ENCODE results near the gene SPCS2.

The SPCS2 gene

DNA sequence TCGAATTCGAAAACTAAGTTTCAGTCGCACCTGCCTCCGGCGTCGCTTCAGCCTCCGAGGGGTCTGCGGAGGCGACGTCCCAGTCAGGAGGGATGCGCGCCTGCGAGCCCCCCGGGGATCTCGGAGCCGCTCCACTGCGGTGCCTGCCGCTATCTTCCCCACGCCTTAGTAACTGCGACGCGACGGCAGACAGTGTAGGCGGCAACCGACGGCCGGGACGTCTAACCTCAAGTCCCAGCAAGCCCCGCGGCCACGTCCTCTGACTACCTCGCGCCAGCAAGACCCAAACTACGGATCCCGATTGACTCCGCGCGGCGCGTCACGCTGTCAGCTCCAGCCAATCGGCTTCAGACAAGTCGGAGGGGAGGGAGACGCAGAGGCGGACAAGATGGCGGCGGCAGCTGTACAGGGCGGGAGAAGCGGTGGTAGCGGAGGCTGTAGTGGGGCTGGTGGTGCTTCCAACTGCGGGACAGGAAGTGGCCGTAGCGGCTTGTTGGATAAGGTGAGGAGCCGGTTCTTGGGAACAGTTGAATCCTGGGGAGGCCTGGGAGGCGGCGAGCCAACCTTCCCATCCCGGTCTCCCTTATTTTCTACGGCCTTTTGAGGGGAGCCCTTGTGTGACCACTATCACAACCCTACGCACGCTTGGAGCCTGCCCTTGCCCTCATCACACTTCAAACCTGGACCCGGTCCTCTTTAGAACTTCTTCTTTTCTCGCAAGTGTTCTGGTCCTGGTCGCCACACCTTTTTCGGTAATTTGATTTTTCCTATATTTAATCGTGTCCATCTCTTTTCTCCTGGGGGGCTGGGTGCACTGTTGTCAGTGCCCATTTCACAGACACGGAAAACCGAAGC lies at the start of gene SPCS2, which contains the start of gene XRRA1:
Gene SPCS2, plus strand, starts transcription at position 369 of the 855 bp plus-strand sequence. Its CDS starts 20 bp downstream, at position 389.
Gene XRRA1, minus strand, starts transcription at position 194 of the 855 bp plus-strand sequence. CDS start 8,213 bp downstream, outside the sequence.
- peak; percentile 98 for DNase-seq

DNA sequence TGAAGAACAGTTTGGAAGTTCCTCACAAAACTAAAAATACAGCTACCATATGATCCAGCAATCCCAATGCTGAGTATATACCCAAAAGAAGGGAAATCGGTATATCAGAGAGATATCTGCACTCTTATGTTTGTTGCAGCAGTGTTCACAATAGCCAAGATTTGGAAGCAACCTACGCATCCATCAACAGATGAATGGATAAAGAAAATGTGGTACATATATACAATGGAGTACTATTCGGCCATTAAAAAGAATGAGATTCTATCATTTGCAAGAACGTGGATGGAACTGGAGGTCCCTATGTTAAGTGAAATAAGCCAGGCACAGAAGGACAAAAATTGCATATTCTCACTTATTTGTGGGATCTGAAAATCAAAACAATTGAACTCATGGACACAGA lies 46.7 kb upstream of the SPCS2 start:
- DNase-seq = no peak

DNA sequence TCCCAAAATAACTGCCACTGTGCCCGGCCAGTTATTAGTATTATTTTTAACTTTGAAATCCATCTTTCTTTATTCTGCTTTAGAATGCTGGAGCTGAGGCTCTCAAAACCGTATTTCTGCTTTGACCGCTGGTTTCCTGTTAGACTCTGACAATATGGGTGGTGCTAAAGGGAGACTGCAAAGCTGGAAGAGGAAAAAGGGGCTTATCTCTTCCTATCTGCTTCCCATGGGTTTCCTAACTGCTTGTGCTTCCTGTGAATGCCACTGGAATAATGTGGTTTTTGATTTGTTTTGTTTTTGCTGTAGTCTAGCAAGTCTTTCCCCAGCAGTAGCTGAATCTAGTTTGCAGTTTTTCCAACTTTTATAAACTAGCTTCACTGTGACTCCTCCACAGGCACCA lies 43.7 kb upstream of the SPCS2 start:
- DNase-seq = no peak

DNA sequence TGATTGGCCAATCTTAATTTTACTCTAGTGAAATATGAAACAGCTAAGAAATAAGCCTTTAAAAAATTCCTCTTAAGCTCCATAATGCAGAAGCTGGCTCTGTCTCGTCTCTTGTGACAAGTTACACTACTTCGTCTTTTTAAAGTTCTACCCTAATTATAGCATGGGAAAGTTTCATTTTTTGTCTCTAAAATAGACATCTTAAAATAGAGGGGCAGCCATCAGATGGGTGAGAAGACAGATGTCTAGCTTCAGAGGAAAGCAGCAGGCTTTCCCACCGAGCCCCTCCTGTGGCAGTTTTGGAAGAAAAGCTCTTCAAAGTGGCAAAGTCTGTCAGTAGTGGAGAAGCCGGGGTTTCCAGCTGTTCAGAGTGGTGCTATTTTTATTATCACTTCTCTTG lies 39.7 kb upstream of the SPCS2 start:
- no peak for DNase-seq

GRCh38 chr11:74909812-74910211 lies 39.3 kb upstream of the SPCS2 start:
- DNase-seq = no peak

DNA sequence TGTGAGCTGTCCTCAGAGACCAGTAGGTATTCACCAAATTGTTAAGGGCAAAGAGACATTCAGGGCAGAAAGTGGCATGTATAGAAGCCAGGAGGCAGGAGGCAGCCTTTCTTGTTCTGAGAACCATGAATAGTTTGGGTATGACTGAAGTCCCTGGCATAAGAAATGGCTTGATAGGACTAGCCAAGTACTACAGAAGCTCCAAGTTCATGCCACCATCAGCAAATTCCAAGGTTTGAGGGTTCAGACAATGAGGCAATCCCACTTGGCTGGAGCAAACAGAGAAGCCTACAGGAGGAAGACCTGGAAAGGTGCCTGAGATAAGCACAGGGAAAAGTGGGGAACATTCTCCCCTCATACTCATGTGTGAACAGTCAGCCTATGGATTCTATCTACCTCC lies 25.9 kb upstream of the SPCS2 start:
- DNase-seq = no peak

GRCh38 chr11:74925281-74925680 lies 23.8 kb upstream of the SPCS2 start:
- DNase-seq = no peak

DNA sequence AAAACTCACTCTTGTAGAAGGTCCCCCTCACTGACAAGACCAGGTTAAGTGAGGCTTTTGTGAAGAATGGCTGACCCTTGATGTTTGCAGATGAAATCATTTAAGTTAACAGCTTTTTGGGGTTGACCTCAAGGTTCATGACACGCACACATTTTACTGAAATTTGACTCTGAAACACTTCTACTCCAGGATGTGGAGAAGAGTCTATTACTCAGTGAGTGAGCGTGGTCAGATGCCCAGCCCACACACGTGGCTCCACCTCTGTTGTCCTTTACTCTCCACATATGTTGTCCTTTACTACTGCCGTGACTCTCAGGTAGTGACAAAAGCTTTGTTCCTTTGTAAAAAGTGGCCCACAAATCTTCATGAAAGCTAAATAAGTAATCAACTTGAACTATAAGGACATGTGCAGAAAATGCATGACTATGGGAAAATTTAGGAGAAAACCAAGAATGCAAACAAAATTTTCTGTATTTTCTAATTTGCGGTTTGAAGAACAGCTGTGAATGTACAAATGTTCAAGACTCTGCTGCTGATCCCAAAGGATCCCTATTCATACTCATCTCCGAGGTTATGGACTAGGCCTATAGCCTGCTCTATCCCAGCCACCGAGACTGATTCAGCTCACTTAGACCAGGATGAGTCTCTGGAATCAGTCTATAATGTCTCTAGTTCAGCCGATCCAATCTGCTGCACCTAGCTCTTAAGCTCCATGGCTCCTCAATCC lies 22.6 kb upstream of the SPCS2 start:
- no peak for DNase-seq

GRCh38 chr11:74927496-74927895 lies 21.6 kb upstream of the SPCS2 start:
- no peak for DNase-seq

GRCh38 chr11:74929431-74930363 lies 19.4 kb upstream of the SPCS2 start:
- peak; percentile 79 for DNase-seq

DNA sequence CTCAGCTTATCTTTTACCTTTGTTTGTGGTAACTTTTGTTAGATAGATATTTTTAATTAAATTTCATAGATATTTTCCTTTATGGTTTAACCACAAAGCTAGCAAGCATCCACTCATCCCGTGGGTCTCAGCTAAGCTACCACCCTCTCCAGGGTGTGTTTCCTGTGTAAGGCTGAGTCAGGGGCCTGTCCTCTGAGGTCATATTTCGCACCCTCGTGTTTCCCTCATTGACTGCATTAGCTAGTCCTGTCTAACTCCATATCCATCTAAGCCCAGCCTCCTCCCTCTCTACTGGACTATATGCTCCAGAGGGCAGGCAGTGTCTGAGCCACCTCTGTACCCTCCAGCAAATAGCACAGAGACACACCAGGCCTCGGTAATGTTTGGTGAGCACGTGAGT lies 16.9 kb upstream of the SPCS2 start:
- no peak for DNase-seq

DNA sequence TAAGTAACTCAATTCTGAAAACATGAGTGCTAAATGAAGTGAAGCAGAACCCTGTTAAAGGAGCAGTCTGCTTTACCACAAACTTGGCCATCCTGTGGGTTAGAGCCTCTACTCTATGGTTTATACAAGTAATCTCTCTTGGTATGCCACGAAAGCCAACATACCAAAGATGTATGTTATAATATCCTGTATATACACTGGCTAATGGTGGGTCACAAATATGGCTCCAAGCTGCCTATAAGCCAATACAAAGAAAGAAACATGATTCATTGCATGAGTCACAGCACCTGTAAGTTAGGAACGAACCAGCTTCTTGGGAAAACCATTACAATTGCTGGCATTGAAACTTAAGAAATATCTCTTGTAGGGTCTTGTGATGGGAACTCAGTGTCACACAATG lies 16.3 kb upstream of the SPCS2 start:
- DNase-seq = no peak

DNA sequence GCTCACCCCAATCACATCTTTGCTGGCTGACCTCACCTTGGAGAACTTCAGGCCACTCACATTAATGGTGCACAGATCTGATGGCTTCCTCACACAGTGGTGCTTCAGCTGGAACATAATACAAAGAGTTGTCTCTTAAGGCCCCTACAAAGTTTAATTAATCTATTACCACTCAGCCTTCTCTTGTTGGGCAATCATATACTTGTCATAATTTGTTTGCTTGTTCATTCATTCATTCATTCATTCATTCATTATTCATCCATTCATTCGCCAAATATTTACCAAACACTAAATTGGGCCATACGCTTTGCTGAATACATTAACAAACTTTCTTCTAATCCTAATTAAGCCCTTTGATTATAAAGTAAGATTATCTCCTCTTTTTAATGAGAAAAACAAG lies 15.3 kb upstream of the SPCS2 start:
- DNase-seq = no peak

DNA sequence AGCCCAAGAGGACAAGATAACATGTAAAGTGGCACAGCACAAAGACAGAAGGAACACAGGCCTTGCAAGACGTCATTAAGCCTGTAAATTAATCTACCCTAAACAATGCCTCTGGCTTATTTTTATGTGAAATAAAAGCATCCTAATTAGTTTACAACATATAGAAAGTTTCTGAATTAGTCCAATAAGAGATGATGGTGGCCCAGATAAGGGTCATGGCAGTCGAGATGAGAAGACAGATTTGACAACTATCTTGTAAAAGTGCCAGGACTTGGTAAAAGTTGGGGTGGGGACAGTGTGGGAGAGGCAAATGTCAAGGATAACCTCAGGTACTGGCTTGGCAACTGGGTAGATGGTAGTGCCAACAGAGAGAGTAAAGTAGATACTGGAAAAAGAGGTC lies 13.8 kb upstream of the SPCS2 start:
- DNase-seq = no peak

GRCh38 chr11:74936087-74936486 lies 13.0 kb upstream of the SPCS2 start:
- DNase-seq = no peak

DNA sequence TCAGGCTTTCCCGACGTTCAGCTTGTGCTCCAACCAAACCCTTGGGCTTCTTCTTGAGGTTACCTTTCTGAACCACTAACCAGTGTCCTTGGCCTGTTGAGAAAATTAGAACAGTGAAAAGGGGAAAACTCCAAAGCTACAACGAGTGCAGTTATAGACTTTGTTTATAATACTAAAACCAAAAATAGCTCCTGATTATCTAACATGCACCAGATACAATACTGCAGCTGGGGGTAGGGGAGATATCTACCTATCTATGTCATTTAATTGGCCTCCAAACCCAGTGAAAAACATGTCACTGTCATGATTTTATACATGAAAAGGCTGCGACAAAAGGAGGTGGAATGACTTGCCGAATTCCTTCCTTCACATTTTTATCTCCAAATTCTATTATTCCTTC lies 12.1 kb upstream of the SPCS2 start:
- no peak for DNase-seq

DNA sequence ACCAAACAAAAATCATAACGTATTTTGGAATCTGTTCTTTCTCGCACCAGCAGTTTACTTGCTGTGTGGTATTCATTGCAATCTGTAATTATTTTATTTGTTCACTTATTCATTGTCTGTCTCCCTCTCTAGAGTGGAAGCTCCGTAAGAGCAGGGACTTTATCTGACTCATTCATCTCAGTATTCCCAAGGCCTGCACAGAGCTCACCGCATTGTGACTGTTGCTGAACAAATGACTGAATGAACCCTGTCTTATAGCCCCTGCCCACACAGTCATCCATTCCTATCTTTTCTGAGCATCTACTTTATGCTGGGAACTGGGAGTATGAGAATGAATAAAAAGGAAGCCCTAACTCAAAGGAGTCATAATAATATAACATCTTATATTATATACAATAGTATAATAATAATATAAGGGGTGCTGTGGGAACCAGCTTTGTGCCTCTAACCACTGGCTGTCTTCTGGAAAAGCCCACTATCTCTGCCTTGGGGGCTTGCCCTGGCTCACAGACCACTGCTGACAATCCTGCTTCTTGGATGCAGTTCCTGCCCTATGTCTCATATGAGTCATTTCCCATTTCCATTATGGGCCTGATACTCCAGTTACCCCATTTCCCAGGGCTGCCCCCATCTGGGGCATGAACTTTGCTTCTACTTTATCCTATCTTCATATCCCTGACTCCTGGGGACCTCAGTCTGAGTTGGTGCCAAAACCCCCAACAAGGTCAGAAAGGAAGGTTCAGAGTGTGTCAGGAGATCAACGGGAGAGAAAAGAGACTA lies 11.2 kb upstream of the SPCS2 start:
- DNase-seq = no peak

DNA sequence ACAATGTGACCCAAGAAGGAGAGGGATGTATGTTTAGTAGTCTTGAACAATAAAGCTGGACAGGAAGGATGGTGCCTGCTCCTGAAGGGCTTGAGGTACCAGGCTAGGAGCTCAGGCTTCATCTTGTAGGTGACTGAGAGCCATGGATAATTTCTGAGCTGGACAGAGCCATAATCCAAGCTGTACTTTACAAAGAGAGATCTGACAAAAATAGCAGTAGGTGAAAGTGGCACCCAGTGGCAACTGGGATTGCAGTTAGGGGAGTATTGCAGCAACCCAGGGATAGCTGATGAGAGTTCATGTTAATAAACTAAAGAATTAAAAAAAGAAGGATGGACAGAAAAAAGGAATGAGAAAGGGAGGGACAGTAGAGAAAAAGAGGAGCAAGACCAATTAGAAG lies 7.6 kb upstream of the SPCS2 start:
- no peak for DNase-seq

DNA sequence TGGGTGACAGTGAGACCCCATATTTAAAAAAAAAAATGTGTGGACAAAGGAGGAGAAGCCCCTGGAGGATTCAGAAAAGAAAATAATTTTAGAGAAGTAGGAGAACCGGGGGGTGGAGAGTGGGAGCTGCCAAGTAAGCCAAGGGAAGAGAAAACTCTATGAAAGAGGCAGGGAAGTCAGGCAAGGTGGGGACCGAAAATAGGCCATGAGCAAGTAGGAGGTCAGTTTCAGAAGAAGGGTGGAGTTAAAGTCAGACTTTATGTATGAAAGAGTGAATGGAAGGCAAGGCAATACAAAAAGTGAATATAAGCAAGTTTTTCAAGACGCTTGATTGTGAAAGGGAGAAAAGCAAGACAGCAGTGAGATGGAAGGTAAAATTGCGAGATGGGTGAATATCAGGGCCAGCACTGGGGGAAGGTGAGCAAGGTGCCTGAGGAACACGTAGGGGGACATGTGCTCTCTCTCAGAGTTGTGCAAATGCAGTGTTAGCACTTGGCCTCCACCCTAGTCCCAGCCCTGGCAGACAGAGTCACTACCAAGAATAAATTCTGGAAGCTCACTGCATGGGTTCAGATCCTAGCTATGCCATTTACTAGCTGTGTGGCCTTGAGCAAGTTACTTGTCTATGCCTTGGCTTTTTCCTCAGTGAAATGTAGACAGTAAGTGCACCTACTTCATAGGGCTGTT lies 6.8 kb upstream of the SPCS2 start:
- no peak for DNase-seq

GRCh38 chr11:74948546-74948897 lies 544 bp upstream of the SPCS2 start:
- DNase-seq = no peak

DNA sequence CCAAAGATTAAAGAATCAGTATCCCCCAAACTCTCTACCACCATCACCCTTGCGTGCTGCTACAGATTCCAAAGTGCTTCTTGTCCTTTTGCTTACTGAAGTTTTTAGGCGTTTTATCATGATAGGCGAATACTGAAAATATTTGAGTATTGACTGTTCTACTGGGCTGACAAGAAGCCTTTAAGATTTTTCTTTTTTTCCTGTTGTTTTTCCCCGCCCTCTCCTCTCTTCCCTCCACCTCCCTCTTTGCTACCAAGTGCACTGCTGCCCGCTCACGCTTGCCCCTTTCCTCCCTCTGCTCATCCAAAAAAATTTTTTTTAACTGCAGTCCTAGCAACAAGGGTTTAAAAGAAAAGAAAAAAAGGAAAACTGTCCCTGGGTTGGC lies 679 bp downstream of the SPCS2 start:
- DNase-seq = no peak

Data from CD4-positive, alpha-beta T cell treated with Interleukin-17A for 1 hour (primary cell).